ENCODE measurements around the gene TPSB2. TPM values are rescaled to one million over a fixed set of nuclear protein-coding genes. Genes with fewer than 3 reads are reported as not detected.
"Not testable (repeated sequence)": the region's sequence is repeated elsewhere in the genome, so short reads cannot be mapped to it uniquely, and the experiment has no call there.

The TPSB2 gene
- total RNA-seq, 1 donor from 2014 or later: not detected

DNA sequence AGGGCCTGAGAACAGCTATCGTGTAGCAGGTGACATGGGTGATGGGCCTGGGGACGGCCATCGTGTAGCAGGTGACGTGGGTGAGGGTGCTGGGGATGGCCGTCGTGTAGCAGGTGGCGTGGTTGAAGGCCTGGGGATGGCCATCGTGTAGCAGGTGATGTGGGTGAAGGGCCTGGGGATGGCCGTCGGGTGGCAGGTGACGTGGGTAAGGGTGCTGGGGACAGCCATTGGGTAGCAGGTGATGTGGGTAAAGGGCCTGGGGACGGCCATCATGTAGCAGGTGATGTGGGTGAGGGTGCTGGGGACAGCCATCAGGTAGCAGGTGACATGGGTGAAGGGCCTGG is 41.4 kb upstream of the TPSB2 start:
- TF ChIP-seq, protein P1, sequence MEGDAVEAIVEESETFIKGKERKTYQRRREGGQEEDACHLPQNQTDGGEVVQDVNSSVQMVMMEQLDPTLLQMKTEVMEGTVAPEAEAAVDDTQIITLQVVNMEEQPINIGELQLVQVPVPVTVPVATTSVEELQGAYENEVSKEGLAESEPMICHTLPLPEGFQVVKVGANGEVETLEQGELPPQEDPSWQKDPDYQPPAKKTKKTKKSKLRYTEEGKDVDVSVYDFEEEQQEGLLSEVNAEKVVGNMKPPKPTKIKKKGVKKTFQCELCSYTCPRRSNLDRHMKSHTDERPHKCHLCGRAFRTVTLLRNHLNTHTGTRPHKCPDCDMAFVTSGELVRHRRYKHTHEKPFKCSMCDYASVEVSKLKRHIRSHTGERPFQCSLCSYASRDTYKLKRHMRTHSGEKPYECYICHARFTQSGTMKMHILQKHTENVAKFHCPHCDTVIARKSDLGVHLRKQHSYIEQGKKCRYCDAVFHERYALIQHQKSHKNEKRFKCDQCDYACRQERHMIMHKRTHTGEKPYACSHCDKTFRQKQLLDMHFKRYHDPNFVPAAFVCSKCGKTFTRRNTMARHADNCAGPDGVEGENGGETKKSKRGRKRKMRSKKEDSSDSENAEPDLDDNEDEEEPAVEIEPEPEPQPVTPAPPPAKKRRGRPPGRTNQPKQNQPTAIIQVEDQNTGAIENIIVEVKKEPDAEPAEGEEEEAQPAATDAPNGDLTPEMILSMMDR (IDR thresholded peaks at IDR 0.05; ENCODE audit: unreplicated experiment): no peak
- DNase-seq (ENCODE audit: low spot score, unreplicated experiment): no peak
- Mint-ChIP-seq H3K27me3 (peaks cover 24% of the 10 kb centered on the region), H3K27ac (no peak overlapping the region), H3K9me3 (ENCODE audit: low read depth) (no peaks in the 10 kb centered on the region), H3K4me1 (ENCODE audit: low read depth) (no peaks in the 10 kb centered on the region), H3K4me3 (ENCODE audit: low read depth) (no peak overlapping the region), H3K36me3 (ENCODE audit: insufficient read depth) (no peaks in the 10 kb centered on the region)

DNA sequence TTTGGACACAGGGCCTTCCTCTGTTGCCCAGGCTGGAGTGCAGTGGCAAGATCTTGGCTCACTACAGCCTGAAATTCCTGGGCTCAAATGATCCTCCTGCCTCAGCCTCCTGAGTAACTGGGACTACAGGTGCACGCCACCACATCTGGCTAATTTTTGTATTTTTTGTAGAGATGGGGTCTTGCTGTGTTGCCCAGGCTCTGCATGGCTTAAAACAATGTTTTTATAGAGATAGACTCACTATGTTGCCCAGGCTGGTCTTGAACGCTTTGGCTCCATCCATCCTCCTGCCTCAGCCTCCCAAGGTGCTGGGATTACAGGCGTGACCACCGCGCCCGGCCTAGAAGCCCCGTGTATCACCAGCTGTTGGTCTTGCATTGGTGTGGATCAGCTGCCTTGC is 39.4 kb upstream of the TPSB2 start:
- not testable (repeated sequence) for H3K4me1 Mint-ChIP-seq (ENCODE audit: low read depth); DNase-seq (ENCODE audit: low spot score, unreplicated experiment); H3K4me3 Mint-ChIP-seq (ENCODE audit: low read depth); H3K27ac Mint-ChIP-seq; H3K36me3 Mint-ChIP-seq (ENCODE audit: insufficient read depth); H3K9me3 Mint-ChIP-seq (ENCODE audit: low read depth)
- peaks cover 15% of the 10 kb centered on the region for H3K27me3 Mint-ChIP-seq

DNA sequence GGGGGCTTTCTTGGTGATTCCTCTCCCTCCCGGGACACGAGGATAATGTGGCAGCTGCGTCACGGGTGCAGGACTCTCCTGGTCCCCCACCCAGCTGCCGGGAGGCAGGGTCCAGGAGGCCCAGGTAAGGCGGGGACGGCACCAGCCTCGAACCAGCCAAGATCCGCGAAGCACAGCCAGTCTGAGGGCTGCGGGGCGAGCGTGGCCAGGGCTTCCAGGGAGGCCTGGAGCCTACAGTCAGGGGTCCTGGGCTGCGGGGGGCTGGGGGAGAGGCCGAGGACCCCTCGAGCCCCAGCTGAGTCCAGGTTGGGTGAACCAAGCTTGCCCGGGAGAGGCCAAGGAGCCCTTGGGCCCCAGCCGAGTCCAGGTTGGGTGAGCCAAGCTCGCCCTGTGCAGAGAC is 35.8 kb upstream of the TPSB2 start:
- no peaks in the 10 kb centered on the region for H3K4me1 Mint-ChIP-seq (ENCODE audit: low read depth)
- no peaks in the 10 kb centered on the region for H3K9me3 Mint-ChIP-seq (ENCODE audit: low read depth)
- no peak overlapping the region for H3K27ac Mint-ChIP-seq
- TF ChIP-seq, protein P1 (IDR thresholded peaks at IDR 0.05; ENCODE audit: unreplicated experiment): no peak
- H3K4me3 Mint-ChIP-seq (ENCODE audit: low read depth): no peak overlapping the region
- peaks cover 18% of the 10 kb centered on the region for H3K27me3 Mint-ChIP-seq
- no peaks in the 10 kb centered on the region for H3K36me3 Mint-ChIP-seq (ENCODE audit: insufficient read depth)
- no peak for DNase-seq (ENCODE audit: low spot score, unreplicated experiment)

DNA sequence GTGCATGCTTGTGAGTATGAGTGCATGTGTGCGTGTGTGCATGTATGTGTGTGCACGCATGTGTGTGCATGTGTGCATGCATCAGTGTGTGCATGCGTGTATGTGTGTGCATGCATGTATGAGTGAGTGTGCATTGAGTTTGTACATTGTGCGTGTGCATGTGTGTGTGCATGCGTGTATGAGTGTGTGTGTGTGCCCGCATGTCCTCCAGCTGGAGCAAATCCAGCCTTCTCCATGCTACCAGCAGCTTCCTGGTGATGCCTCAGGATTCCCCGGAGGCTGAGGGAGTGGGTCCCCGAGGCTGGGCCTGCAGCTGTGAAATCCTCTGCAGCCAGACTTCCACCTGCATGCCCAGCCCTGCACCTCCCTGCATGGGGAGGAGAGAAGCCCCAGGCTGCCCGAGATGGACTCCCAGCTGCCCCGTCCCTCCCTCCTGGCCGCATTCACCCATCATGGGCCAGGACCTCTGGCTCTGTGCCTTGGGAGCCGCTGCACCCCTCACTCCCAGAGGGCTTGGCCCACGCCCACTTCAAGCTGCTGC is 35.2 kb upstream of the TPSB2 start:
- H3K4me1 Mint-ChIP-seq (ENCODE audit: low read depth): no peaks in the 10 kb centered on the region
- DNase-seq (ENCODE audit: low spot score, unreplicated experiment): no peak
- H3K27me3 Mint-ChIP-seq: peaks cover 22% of the 10 kb centered on the region
- H3K36me3 Mint-ChIP-seq (ENCODE audit: insufficient read depth): no peaks in the 10 kb centered on the region
- H3K27ac Mint-ChIP-seq: no peak overlapping the region
- TF ChIP-seq, protein P1 (IDR thresholded peaks at IDR 0.05; ENCODE audit: unreplicated experiment): no peak
- H3K9me3 Mint-ChIP-seq (ENCODE audit: low read depth): no peaks in the 10 kb centered on the region
- no peak overlapping the region for H3K4me3 Mint-ChIP-seq (ENCODE audit: low read depth)

DNA sequence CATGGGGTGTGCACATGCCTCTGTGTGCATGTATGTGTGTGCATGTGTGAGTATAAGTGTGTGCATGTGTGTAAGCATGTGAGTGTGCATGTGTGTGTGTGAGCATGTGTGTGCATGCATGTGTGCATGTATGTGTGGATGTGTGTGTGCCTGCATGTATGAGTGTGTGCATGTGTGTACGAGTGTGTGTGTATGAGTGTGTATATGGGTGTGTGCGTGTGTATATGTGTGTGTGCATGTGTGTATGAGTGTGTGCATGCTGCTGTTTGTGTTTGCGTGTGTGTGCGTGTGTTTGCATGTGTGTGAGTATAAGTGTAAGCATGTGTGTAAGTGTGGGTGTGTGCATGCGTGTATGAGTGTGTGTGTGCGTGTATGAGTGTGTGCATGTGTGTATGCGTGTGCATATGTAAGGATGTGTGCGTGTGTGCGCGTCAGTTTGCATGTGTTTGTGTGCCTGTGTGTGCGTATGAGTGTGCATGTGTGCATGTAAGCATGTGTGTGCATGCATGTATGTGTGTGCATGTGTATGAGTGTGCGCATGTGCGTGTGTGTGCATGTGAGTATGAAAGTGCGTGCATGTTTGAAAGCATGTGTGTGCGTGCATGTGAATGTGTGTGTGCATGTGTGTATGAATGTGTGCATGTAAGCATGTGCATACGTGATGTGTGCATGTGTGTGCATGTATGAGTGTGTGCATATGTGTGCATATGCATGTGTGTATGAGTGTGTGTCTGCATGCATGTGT is 34.5 kb upstream of the TPSB2 start:
- H3K27me3 Mint-ChIP-seq: peaks cover 22% of the 10 kb centered on the region
- no peaks in the 10 kb centered on the region for H3K36me3 Mint-ChIP-seq (ENCODE audit: insufficient read depth)
- TF ChIP-seq, protein P1 (IDR thresholded peaks at IDR 0.05; ENCODE audit: unreplicated experiment): no peak
- DNase-seq (ENCODE audit: low spot score, unreplicated experiment): no peak
- H3K4me1 Mint-ChIP-seq (ENCODE audit: low read depth): no peaks in the 10 kb centered on the region
- H3K9me3 Mint-ChIP-seq (ENCODE audit: low read depth): no peaks in the 10 kb centered on the region
- no peak overlapping the region for H3K4me3 Mint-ChIP-seq (ENCODE audit: low read depth)
- no peak overlapping the region for H3K27ac Mint-ChIP-seq

Measured in progenitor cell of endocrine pancreas (in vitro differentiated cells).